ENCODE measurements around the gene INCA1.

- TF ChIP-seq POLR2A (IDR thresholded peaks at IDR 0.05) (peak; percentile 79 to 85), CTCF (IDR thresholded peaks at IDR 0.05) (peak in 2 of 4 experiments; percentile 19 to 46)
These were observed at the start of gene INCA1, which contains the start of gene KIF1C for GRCh38 chr17:4997302-4998026.
